Mucosa of descending colon (tissue), 3 donors: ENCODE measurements around the gene RELT. TPM values are rescaled to one million over a fixed set of nuclear protein-coding genes. Genes with fewer than 3 reads are reported as not detected.
A peak's percentile ranks its signal among the peaks of the same experiment; 100 is the strongest.
"Not testable (repeated sequence)": the region's sequence is repeated elsewhere in the genome, so short reads cannot be mapped to it uniquely, and the experiment has no call there.

Experiments used
- ATAC-seq: fragments of 200-7000 bp; cut with Tn5 transposase; one replicate; pipeline ENCODE4 v1.9.1; 2020; ENCODE audit warnings: mild to moderate bottlenecking, moderate library complexity
- DNase-seq, 3 donors: peaks; one replicate each; pipeline ENCODE4 v3.0.0-alpha.2; 2020
- H3K36me3 ChIP-seq: fragments of 200-600 bp; one replicate; pipeline ENCODE4 v1.8.0; 2021; ENCODE audit warnings: low read depth, mild to moderate bottlenecking
- H3K4me1 ChIP-seq: fragments of 200-600 bp; one replicate; pipeline ENCODE4 v1.8.0; 2021; ENCODE audit warnings: low read depth, mild to moderate bottlenecking
- H3K4me3 ChIP-seq: fragments of 200-600 bp; one replicate; pipeline ENCODE4 v1.8.0; 2021; ENCODE audit warnings: mild to moderate bottlenecking
- H3K9me3 ChIP-seq: fragments of 200-600 bp; one replicate; pipeline ENCODE4 v1.8.0; 2021; ENCODE audit warnings: mild to moderate bottlenecking
- CTCF ChIP-seq: fragments of 200-600 bp; IDR thresholded peaks from one replicate; pipeline ENCODE4 v1.8.0; 2022; ENCODE audit warnings: antibody characterized with exemption, mild to moderate bottlenecking
- intact Hi-C, 2 donors: fragments of 100-400 bp; cut with DNase I in 1 of 2; cut with micrococcal nuclease in 1 of 2; formaldehyde crosslinking; loops; one replicate each; pipeline versions ENCODE4 v1.11.0 to v1.11.1; 2022; cut with DNase I, micrococcal nuclease
- total RNA-seq, 3 donors: library from RNA; stranded (reverse); fragmentation: NEBNext Ultra II Directional in 2 of 3; extraction: Animal tissue kit (Norgen Biotek cat#: 25700) in 2 of 3; gene quantifications; one replicate each; pipeline versions ENCODE4 v1.2.1 to v1.2.4, GENCODE V29; 2021 to 2023
- donor health status: DM: no; HTN: no; CAD: no; lungs with moderate emphysema.
- donor health status: DM: no; HTN: no; CAD: no.
- donor health status: DM: no; HTN: yes; CAD: no.

The RELT gene
- total RNA-seq, 3 donors from 2014 or later = 2.3 to 4.7 (median 4.4) TPM

GRCh38 chr11:73428699-73429098 lies 52.5 kb downstream of the RELT start:
- H3K36me3 ChIP-seq = no peaks in the 10 kb centered on the region
- no peaks in the 10 kb centered on the region for H3K4me1 ChIP-seq
- H3K9me3 ChIP-seq = no peaks in the 10 kb centered on the region
- DNase-seq = no peak
- no peak overlapping the region for H3K4me3 ChIP-seq
- TF ChIP-seq CTCF = no peak
- ATAC-seq = no peak
- intact Hi-C loops = no loop called here

GRCh38 chr11:73429121-73429750 lies 53.0 kb downstream of the RELT start:
- TF ChIP-seq CTCF = no peak
- H3K36me3 ChIP-seq = no peaks in the 10 kb centered on the region
- intact Hi-C loops = no loop called here
- no peak overlapping the region for H3K4me3 ChIP-seq
- ATAC-seq (no peak), DNase-seq (no peak)
- no peaks in the 10 kb centered on the region for H3K9me3 ChIP-seq
- no peaks in the 10 kb centered on the region for H3K4me1 ChIP-seq

- Histone ChIP-seq H3K4me3 (no peak overlapping the region), H3K4me1 (no peaks in the 10 kb centered on the region), H3K9me3 (no peaks in the 10 kb centered on the region), H3K36me3 (no peaks in the 10 kb centered on the region)
- no peak for TF ChIP-seq CTCF
- no peak for ATAC-seq
- no peak for DNase-seq
- intact Hi-C loops = no loop called here
Observed at GRCh38 chr11:73430326-73430725, 54.1 kb downstream of the RELT start.

GRCh38 chr11:73431396-73431795 lies 55.2 kb downstream of the RELT start:
- H3K9me3 ChIP-seq = no peaks in the 10 kb centered on the region
- intact Hi-C loops = no loop called here
- no peaks in the 10 kb centered on the region for H3K4me1 ChIP-seq
- H3K36me3 ChIP-seq = no peaks in the 10 kb centered on the region
- no peak for DNase-seq
- no peak for ATAC-seq
- no peak for TF ChIP-seq CTCF
- no peak overlapping the region for H3K4me3 ChIP-seq

- H3K4me1 ChIP-seq, ATAC-seq, H3K4me3 ChIP-seq, intact Hi-C loops, H3K9me3 ChIP-seq, H3K36me3 ChIP-seq, DNase-seq: not testable (repeated sequence)
Observed at GRCh38 chr11:73436859-73437258, 60.7 kb downstream of the RELT start.

GRCh38 chr11:73439002-73439843 lies 63.0 kb downstream of the RELT start:
- Histone ChIP-seq H3K9me3 (no peaks in the 10 kb centered on the region), H3K36me3 (no peaks in the 10 kb centered on the region), H3K4me3 (no peak overlapping the region), H3K4me1 (no peaks in the 10 kb centered on the region)
- no peak for TF ChIP-seq CTCF
- DNase-seq (peak in 1 of 3 donors; percentile 30), ATAC-seq (peak; percentile 62)
- intact Hi-C loops = no loop called here
